ENCODE data around the gene NDST3.
"Not testable (repeated sequence)": the region's sequence is repeated elsewhere in the genome, so short reads cannot be mapped to it uniquely, and the experiment has no call there.

Gene NDST3

DNA sequence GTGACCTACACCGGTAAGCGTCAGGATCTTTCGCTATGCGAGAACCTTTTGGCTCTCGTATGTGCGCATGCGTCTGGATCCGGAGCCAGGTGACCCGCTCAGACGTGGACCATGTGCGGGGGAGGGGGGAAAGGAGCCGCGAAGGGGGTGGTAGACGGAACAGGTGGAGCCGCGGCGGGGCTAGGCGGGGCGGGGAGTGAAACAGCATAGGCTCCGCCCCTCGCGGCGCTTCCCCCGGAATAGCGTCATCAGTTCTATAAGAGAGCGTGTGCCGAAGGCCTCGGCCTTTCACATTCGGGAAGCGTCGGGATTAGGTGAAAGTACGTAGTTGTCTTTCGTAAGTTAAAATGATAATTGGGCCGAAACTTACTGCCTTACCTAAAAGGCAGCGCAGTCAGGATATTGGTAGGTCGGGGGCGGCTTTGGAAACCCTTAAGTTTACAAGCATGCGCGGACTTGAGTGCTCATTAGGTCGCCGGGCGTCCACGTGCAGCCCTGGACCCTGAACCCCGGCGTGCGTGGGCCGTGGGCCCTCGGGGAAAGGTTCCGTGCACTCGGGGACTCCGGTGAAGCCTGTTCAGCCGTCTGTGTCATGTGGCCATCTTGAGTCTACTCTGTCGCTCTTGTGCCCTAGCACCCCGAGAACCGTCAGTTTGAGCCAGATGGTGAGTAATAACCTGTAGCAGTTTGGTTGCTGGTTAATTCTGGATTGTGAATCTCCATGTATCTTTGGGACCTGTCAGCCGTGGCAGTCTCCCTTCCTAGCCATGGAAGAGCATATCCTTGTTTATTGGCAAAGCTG lies 244.4 kb downstream of the NDST3 start:
- DNase-seq: peak; percentile 67

DNA sequence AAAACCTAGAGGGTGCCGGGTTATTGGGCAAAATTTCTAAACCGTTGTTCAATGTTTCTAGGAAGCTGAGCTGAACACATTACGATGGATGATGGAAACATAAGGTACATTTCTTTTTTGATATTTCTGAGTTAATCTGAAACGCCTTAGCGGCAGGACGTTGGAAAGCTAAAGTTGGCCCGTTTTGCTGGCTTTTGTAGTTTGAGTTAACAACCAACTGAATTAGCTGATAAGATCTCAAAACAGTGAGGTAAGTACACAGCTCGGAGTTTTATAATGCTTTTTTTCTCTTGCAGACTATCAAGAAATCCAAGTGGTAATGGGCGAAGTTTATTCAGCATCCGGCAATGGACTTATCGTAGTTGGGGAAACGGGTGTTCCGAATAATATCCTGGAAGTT lies 245.0 kb downstream of the NDST3 start:
- DNase-seq: no peak

DNA sequence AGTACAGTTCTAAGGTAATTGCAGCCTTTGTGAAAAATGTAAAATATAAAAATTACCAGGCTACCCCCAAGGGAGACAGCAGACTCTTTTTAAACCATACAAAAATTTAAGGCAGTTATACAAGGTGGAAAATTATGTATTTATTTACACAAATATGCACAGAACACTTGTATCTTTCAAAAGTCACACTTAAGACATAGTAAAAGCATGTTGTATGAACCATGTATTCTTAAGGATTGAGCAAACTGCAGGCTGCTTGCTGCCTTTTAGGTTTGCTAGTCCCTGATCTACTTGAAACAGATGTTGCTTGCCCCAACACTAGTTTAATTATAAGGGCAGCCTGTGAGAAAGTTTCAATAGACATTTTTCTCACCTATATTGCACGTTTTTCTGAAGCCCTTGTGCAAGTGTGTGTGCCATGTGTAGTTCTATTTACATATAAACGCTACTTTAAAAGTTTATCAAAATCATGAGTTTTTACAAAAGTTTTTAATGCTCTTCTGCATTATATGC lies 245.7 kb downstream of the NDST3 start:
- no peak for DNase-seq

DNA sequence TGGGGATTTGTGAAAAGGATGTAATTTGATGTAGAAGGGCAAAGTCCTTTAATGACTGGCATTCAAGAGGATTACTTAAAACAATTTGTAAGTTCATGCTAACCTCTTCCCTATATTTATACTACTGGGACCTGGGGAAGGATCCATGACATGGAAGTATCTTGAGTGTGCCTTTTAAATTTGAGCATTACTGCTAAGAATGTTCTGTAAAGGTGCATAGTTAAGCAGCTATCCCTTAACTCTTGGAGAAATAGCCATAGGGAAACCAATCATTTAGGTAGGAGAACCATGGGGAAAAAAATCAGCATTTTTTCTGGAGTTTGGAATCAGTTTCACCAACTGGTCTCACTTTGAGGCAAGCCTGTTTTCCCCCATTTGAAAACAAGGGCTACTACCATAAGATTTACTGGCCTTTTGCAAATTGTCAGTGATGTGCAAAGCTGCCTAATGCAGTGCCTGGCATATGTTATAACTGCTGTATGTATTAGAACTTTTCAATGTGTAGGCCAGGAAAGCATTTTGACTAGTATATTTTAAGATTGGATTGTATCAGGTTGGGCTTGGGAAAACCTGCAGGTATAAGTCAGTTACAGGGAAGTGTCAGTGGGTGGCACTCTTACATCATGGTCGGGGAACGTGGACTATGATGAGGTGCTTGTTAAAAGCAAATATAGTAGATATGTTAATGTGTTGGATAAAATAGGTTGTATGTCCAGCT lies 246.4 kb downstream of the NDST3 start:
- peak; percentile 38 for DNase-seq

DNA sequence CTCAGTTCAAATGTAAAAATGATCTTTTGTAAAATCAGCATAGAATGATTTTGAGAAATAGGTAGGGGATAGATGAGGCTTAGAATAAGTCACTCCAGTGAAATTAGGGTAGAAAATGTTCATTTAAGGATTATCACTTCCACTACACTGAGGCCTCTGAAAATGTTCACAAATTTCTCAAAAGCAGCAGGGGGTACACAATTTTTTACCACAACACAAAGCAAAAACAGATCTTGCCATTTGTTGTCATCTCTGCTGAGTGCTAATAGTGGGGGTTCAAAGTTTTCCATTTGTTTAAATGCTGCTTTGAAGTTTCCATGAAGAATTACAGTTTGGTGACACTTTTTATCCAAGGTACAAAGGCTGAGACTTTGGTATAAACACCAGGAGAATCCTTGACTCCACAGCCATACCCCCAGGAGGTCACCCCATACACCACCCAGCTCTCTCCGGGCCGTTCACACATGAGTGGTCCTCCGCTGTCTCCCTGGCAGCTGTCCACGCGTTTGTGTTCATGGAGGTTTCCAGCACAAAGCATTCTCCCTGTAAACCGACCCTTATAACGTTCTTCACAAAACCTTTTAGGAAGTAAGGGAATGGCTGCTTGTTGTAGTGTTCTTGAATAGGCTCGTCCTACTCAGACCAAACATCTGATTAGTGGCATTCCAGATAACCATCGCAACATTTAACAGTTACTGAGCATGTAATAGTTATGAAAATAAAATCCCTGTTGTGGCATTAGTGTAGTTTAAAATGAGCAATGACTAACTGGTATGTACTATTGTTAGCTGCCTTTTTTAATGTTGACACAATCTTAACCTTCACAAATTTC lies 247.5 kb downstream of the NDST3 start:
- no peak for DNase-seq

DNA sequence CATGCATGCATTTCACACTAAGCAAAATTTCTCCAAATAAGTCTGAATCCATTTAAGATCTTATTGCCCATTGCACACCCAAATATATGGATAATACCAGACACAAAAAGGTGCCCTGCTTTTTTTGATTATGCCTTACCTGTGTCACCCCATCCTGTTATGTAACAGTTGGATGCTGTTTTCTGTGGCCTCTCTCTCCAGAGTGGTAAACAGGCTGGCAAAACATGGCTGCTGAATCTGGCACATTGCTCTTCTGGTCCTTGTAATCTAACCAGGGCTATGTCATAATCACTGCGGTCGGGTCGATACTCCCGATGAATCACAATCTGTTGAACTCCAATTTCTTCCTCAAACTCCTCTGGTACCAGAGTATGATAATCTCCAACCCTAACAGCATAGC lies 248.4 kb downstream of the NDST3 start:
- no peak for DNase-seq

DNA sequence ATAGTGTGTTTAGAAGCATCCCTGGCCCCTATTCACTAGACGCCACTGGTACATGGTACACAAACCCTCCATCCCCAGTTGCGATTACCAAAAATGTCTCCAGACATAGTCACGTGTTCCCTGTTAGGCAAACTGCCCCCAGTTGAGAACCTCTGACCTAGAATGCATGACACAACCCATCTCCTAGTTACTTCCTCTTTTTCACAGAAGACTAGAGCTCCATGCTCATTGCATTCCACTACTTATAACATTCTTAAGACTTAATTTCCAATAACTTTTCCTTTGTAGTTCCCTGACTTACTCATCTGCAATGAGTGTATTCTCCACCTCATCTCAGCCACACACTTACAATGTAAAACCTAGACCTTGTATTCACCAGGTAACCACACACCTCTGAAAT lies 249.9 kb downstream of the NDST3 start:
- no peak for DNase-seq

DNA sequence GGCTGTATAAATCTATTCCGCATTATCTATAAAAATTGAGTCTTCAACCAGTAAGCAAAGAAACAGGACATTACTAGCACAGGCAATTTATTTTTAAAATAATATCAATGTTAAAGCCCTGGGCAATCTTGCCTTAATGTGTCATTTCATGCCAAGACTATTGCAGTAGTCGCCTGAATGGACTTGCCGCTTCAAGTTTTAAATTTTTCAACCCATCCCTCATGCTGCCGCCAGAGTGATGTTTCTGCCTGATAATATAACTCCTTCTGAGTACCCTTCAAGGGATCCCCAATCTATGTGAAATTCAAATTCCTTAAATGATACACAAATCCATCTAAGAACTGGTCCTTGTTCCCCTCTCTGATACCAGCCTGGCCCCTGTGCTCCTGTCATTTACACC lies 251.6 kb downstream of the NDST3 start:
- no peak for DNase-seq

DNA sequence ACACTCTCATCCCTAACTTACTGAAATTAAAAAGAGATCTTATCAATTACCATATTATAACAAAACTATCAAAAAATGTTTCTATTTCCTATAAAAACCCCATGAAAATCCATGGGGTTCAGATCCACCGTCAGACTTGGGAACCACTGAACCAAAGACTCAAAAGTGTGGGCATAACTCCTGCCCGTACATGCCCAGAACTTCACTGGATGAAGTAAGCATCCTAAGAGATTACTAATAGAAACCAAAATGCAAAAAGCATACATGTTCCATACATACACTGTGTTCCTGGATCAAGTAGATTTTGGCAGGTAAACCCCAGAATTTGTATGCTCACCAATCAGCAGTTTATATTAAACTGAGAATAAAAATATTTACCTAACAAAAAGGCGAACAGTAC lies 252.4 kb downstream of the NDST3 start:
- DNase-seq: no peak

DNA sequence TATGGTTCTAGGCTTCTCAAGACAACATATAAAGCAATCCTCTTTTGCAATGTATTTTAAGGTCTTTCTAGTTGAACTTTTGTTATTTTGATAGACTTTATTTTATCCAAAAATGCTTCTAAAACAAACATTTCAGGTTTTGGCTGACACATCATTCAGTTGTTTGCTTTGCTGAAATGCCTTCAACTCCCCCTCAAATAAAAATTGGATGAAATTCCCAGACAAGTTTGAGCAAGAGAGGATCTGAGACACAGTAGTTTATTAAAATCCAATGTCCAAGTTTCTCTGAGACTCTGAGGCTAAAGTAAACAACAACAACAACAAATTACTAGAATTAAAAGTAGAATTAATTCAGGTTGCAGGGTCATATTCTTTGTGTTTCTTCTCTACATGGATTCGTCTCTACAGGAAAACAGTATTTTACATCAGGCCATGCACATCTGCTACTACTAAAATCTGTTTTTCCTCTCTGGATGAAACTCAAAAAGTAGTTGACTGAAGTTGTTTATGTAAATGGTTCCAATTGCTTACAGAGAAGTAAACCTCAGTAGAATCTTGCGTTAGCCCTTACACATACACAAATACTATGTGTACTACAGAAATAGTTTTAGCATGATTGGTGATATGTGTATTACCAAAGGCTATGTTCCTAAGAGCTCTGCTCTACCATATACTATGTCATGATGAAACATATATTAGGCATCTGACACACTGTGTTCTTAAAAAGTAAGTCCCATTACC lies 253.6 kb downstream of the NDST3 start:
- no peak for DNase-seq

DNA sequence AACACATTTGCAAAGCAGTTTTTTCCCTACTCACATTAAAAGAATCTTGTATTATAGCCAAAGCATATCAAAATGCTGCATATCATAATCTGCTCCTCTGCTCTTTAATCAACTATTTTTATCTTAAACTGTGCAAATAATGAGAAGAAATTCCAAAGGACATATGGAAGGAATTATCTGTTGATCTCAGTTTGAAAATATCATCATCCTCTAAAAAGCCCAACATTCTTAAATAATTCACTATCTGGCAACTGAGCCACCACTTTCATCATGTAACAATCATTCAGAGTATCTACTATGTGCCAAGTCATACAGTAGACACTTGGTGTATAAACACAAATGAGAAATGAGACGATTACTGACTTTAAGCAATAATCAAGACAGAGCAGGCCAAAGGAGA lies 255.5 kb downstream of the NDST3 start:
- no peak for DNase-seq

DNA sequence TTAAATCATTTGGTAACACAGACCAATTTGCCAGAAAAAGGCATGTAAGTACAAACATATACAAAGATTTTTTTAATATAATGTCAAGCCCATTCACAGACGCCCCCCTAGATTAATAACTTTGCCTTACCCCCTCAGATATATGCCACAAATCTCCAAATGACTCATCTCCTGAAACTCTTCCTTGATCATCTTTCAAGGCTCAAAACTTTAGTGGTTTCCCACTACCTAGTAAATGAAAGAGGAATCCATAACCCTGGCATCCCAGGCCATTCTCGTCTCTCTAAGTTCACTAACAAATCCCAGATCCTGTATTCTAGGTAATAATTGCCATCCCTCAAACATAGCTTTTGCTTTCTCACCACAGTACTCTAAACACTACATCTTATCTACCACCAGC lies 256.7 kb downstream of the NDST3 start:
- no peak for DNase-seq

DNA sequence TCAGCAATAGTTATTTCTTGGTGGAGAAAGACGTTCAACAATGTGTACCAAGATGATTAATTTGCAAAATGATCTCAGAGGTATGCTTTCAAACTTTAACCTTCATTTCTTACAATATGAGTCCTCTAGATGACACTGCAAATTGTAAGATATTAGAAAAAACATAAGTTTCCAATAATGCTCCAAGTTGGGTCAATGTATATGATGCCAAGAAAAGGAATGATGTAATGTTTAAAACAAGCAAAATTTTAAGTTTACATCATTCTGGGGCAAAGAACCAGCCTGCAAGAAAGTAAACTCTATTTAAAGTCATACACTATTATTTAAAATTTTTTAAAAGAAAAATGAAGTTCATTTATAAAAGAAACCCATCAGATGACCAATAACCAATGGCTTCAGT lies 262.4 kb downstream of the NDST3 start:
- no peak for DNase-seq

DNA sequence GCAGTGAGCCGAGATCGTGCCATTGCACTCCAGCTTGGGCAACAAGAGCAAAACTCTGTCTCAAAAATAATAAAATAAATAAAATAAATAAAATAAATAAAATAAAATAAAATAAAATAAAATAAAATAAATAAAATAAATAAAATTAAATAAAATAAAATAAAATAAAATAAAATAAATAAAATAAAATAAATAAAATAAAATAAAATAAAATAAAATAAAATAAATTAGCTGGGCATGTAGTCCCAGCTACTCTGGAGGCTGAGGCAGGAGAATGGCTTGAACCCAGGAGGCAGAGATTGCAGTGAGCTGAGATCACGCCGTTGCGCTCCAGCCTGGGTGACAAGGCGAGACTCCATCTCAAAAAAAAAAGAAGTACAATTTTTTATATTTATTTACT lies 265.3 kb downstream of the NDST3 start:
- not testable (repeated sequence) for DNase-seq

DNA sequence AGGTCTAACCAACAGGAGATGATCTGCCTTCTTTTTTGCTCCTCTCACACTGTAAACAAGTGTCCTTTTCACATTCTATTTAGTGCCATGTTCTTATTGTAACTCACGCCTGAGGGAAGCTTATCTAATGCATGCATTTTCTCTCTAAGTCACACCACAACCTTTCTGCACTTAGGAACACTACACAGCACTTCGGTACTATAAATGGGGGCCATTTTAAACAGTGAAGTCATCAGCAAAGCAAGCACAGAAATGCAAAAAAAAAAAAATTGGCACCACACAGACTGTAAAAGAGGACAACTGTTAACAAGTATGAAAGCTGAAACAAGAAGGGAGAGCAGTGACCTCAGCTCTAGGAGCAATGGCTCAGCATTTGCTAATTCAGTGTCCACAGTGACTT lies 273.4 kb downstream of the NDST3 start:
- DNase-seq: no peak
